ENCODE measurements around the gene HTR1E.

The HTR1E gene

GRCh38 chr6:87012743-87013142 is 75.4 kb downstream of the HTR1E start:
- H4K91ac ChIP-seq (ENCODE audit: low read depth, low read length, poor library complexity) = no peak overlapping the region
- no peak overlapping the region for H2BK120ac ChIP-seq (ENCODE audit: low read depth, low read length)
- no peaks in the 10 kb centered on the region for H3K4me1 ChIP-seq (ENCODE audit: control insufficient read depth in 2 of 2, insufficient read depth in 1 of 2, low read depth in 1 of 2, low read length in 2 of 2)
- no peak overlapping the region for H3K27ac ChIP-seq (replicated peaks; ENCODE audit: low read length)
- peaks cover 0 to 7% of the 10 kb centered on the region in 2 donors for H3K9me3 ChIP-seq (replicated peaks in 1 of 2; ENCODE audit: control insufficient read depth in 2 of 2, insufficient read depth in 1 of 2, low read depth in 1 of 2, low read length in 2 of 2)
- DNase-seq (ENCODE audit: low spot score) = no peak
- no peaks in the 10 kb centered on the region for H3K36me3 ChIP-seq (replicated peaks in 1 of 2; ENCODE audit: control insufficient read depth in 2 of 2, insufficient read depth in 2 of 2, low read length in 2 of 2)
- H3K4me3 ChIP-seq (ENCODE audit: low read length in 2 of 2) = no peak overlapping the region
- H4K8ac ChIP-seq (ENCODE audit: low read depth, low read length) = no peak overlapping the region
- H3K79me1 ChIP-seq (ENCODE audit: low read depth, low read length) = peaks cover 2% of the 10 kb centered on the region
- no peak overlapping the region for H3K18ac ChIP-seq (ENCODE audit: low read length)
- H3K9ac ChIP-seq (ENCODE audit: low read depth, low read length, poor library complexity) = no peak overlapping the region
- H3K27me3 ChIP-seq (ENCODE audit: control insufficient read depth in 3 of 3, insufficient read depth in 3 of 3, low read depth in 1 of 3, low read length in 3 of 3) = no peaks in the 10 kb centered on the region
- H2BK12ac ChIP-seq (ENCODE audit: low read length) = no peak overlapping the region
- no peak overlapping the region for H2BK15ac ChIP-seq (ENCODE audit: low read length)
- H2AFZ ChIP-seq (ENCODE audit: low read length) = no peak overlapping the region
- no peak overlapping the region for H2AK5ac ChIP-seq (ENCODE audit: low read depth, low read length)
- H3K23ac ChIP-seq (ENCODE audit: low read depth, low read length, poor library complexity) = no peak overlapping the region
- H2BK5ac ChIP-seq (ENCODE audit: low read length) = no peak overlapping the region
- WGBS, 2 donors (ENCODE audit: extremely low coverage in 2 of 2, insufficient read length in 2 of 2, insufficient replicate concordance in 1 of 2) = no CpG with 5 or more reads among the region's 3 CpGs
- no peak overlapping the region for H3K4ac ChIP-seq (ENCODE audit: low read length)
- no peak overlapping the region for H3K4me2 ChIP-seq (ENCODE audit: insufficient read depth, low read length, poor library complexity, severe bottlenecking)
- H3K14ac ChIP-seq (ENCODE audit: low read length) = no peak overlapping the region

DNA sequence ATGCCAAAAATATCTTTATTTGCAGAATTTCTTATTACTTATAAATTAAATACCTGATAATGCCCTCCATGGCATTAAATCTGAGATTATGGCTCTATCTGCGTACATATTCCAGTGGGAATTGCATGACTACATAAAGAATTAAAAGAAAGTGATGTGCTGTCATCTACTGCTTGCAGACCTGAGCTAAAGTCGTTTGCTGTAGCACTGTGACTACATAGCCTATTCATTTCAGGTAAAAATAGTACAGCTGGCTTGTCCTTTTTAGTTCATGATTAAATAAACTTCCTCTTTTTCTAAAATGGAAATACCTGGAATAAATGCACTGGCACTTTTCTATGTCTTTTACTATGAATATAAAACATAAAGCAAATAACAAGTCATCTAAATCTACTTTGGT is 79.4 kb downstream of the HTR1E start:
- no peak overlapping the region for H4K91ac ChIP-seq (ENCODE audit: low read depth, low read length, poor library complexity)
- H3K18ac ChIP-seq (ENCODE audit: low read length) = no peak overlapping the region
- H3K9me3 ChIP-seq (replicated peaks in 1 of 2; ENCODE audit: control insufficient read depth in 2 of 2, insufficient read depth in 1 of 2, low read depth in 1 of 2, low read length in 2 of 2) = peaks cover 0 to 4% of the 10 kb centered on the region in 2 donors
- no peaks in the 10 kb centered on the region for H3K36me3 ChIP-seq (replicated peaks in 1 of 2; ENCODE audit: control insufficient read depth in 2 of 2, insufficient read depth in 2 of 2, low read length in 2 of 2)
- H2AFZ ChIP-seq (ENCODE audit: low read length) = no peak overlapping the region
- H3K14ac ChIP-seq (ENCODE audit: low read length) = no peak overlapping the region
- no peak overlapping the region for H4K8ac ChIP-seq (ENCODE audit: low read depth, low read length)
- H3K4ac ChIP-seq (ENCODE audit: low read length) = no peak overlapping the region
- no peak overlapping the region for H2BK15ac ChIP-seq (ENCODE audit: low read length)
- H3K9ac ChIP-seq (ENCODE audit: low read depth, low read length, poor library complexity) = no peak overlapping the region
- H3K79me1 ChIP-seq (ENCODE audit: low read depth, low read length) = peaks cover 2% of the 10 kb centered on the region
- no peak overlapping the region for H2BK5ac ChIP-seq (ENCODE audit: low read length)
- no peak overlapping the region for H2BK12ac ChIP-seq (ENCODE audit: low read length)
- H3K27ac ChIP-seq (replicated peaks; ENCODE audit: low read length) = no peak overlapping the region
- H3K4me2 ChIP-seq (ENCODE audit: insufficient read depth, low read length, poor library complexity, severe bottlenecking) = no peak overlapping the region
- no peaks in the 10 kb centered on the region for H3K27me3 ChIP-seq (ENCODE audit: control insufficient read depth in 3 of 3, insufficient read depth in 3 of 3, low read depth in 1 of 3, low read length in 3 of 3)
- H3K4me3 ChIP-seq (ENCODE audit: low read length in 2 of 2) = no peak overlapping the region
- no peak overlapping the region for H2BK120ac ChIP-seq (ENCODE audit: low read depth, low read length)
- no peak overlapping the region for H2AK5ac ChIP-seq (ENCODE audit: low read depth, low read length)
- no peaks in the 10 kb centered on the region for H3K4me1 ChIP-seq (ENCODE audit: control insufficient read depth in 2 of 2, insufficient read depth in 1 of 2, low read depth in 1 of 2, low read length in 2 of 2)
- DNase-seq (ENCODE audit: low spot score) = no peak
- no CpG with 5 or more reads among the region's 2 CpGs for WGBS, 2 donors (ENCODE audit: extremely low coverage in 2 of 2, insufficient read length in 2 of 2, insufficient replicate concordance in 1 of 2)
- H3K23ac ChIP-seq (ENCODE audit: low read depth, low read length, poor library complexity) = no peak overlapping the region

DNA sequence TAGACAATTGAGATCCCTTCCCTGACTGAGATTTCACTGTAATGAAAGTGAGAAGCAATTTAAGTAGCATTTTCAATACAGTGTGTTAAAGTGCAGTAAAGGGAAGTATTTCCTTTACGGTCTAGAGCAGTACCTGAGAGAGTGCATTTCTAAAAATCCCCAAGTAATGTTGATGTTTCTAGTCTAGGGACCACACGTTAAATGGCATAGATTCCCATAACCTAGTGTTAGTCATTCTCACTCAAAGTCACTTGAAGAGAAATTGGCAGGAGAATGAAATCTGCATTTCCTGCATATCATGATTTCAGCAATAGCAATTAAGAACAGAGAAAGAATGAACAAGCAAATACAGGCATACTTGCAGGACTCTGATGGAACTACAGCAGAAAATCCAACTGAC is 89.7 kb downstream of the HTR1E start:
- no peak for DNase-seq (ENCODE audit: low spot score)

GRCh38 chr6:87029711-87030314 is 92.5 kb downstream of the HTR1E start:
- Histone ChIP-seq H3K27ac (replicated peaks; ENCODE audit: low read length) (no peak overlapping the region), H2BK12ac (ENCODE audit: low read length) (no peak overlapping the region), H3K4me2 (ENCODE audit: insufficient read depth, low read length, poor library complexity, severe bottlenecking) (no peak overlapping the region), H3K18ac (ENCODE audit: low read length) (no peak overlapping the region), H4K8ac (ENCODE audit: low read depth, low read length) (no peak overlapping the region), H4K91ac (ENCODE audit: low read depth, low read length, poor library complexity) (no peak overlapping the region), H2BK120ac (ENCODE audit: low read depth, low read length) (no peak overlapping the region), H3K14ac (ENCODE audit: low read length) (no peak overlapping the region), H3K23ac (ENCODE audit: low read depth, low read length, poor library complexity) (no peak overlapping the region), H3K27me3 (ENCODE audit: control insufficient read depth in 3 of 3, insufficient read depth in 3 of 3, low read depth in 1 of 3, low read length in 3 of 3) (no peaks in the 10 kb centered on the region), H3K4me3 (ENCODE audit: low read length in 2 of 2) (no peak overlapping the region), H2AK5ac (ENCODE audit: low read depth, low read length) (no peak overlapping the region), H2BK15ac (ENCODE audit: low read length) (no peak overlapping the region), H3K9ac (ENCODE audit: low read depth, low read length, poor library complexity) (no peak overlapping the region), H3K4me1 (ENCODE audit: control insufficient read depth in 2 of 2, insufficient read depth in 1 of 2, low read depth in 1 of 2, low read length in 2 of 2) (no peaks in the 10 kb centered on the region), H3K36me3 (replicated peaks in 1 of 2; ENCODE audit: control insufficient read depth in 2 of 2, insufficient read depth in 2 of 2, low read length in 2 of 2) (no peaks in the 10 kb centered on the region), H2AFZ (ENCODE audit: low read length) (no peak overlapping the region), H3K79me1 (ENCODE audit: low read depth, low read length) (no peaks in the 10 kb centered on the region), H3K9me3 (replicated peaks in 1 of 2; ENCODE audit: control insufficient read depth in 2 of 2, insufficient read depth in 1 of 2, low read depth in 1 of 2, low read length in 2 of 2) (no peaks in the 10 kb centered on the region), H2BK5ac (ENCODE audit: low read length) (no peak overlapping the region), H3K4ac (ENCODE audit: low read length) (no peak overlapping the region)
- no CpG with 5 or more reads among the region's 3 CpGs for WGBS, 2 donors (ENCODE audit: extremely low coverage in 2 of 2, insufficient read length in 2 of 2, insufficient replicate concordance in 1 of 2)
- peak; percentile 8 for DNase-seq (ENCODE audit: low spot score)

More for the DNA sequence above, 89.7 kb downstream of the HTR1E start:
- no CpG with 5 or more reads among the region's 2 CpGs for WGBS, 2 donors (ENCODE audit: extremely low coverage in 2 of 2, insufficient read length in 2 of 2, insufficient replicate concordance in 1 of 2)
- H2AK5ac ChIP-seq (ENCODE audit: low read depth, low read length) = no peak overlapping the region
- no peak overlapping the region for H2BK15ac ChIP-seq (ENCODE audit: low read length)
- no peak overlapping the region for H3K9ac ChIP-seq (ENCODE audit: low read depth, low read length, poor library complexity)
- no peak overlapping the region for H3K18ac ChIP-seq (ENCODE audit: low read length)
- H3K23ac ChIP-seq (ENCODE audit: low read depth, low read length, poor library complexity) = no peak overlapping the region
- H3K4me1 ChIP-seq (ENCODE audit: control insufficient read depth in 2 of 2, insufficient read depth in 1 of 2, low read depth in 1 of 2, low read length in 2 of 2) = no peaks in the 10 kb centered on the region
- no peak overlapping the region for H2BK12ac ChIP-seq (ENCODE audit: low read length)
- no peak overlapping the region for H3K4me3 ChIP-seq (ENCODE audit: low read length in 2 of 2)
- H3K79me1 ChIP-seq (ENCODE audit: low read depth, low read length) = no peaks in the 10 kb centered on the region
- H4K8ac ChIP-seq (ENCODE audit: low read depth, low read length) = no peak overlapping the region
- H4K91ac ChIP-seq (ENCODE audit: low read depth, low read length, poor library complexity) = no peak overlapping the region
- H3K4ac ChIP-seq (ENCODE audit: low read length) = no peak overlapping the region
- no peaks in the 10 kb centered on the region for H3K36me3 ChIP-seq (replicated peaks in 1 of 2; ENCODE audit: control insufficient read depth in 2 of 2, insufficient read depth in 2 of 2, low read length in 2 of 2)
- no peak overlapping the region for H3K4me2 ChIP-seq (ENCODE audit: insufficient read depth, low read length, poor library complexity, severe bottlenecking)
- no peaks in the 10 kb centered on the region for H3K9me3 ChIP-seq (replicated peaks in 1 of 2; ENCODE audit: control insufficient read depth in 2 of 2, insufficient read depth in 1 of 2, low read depth in 1 of 2, low read length in 2 of 2)
- H3K14ac ChIP-seq (ENCODE audit: low read length) = no peak overlapping the region
- H2AFZ ChIP-seq (ENCODE audit: low read length) = no peak overlapping the region
- no peaks in the 10 kb centered on the region for H3K27me3 ChIP-seq (ENCODE audit: control insufficient read depth in 3 of 3, insufficient read depth in 3 of 3, low read depth in 1 of 3, low read length in 3 of 3)
- no peak overlapping the region for H2BK120ac ChIP-seq (ENCODE audit: low read depth, low read length)
- H3K27ac ChIP-seq (replicated peaks; ENCODE audit: low read length) = no peak overlapping the region
- no peak overlapping the region for H2BK5ac ChIP-seq (ENCODE audit: low read length)
